Measurements from ENCODE around the gene SGIP1.

SGIP1 gene

DNA sequence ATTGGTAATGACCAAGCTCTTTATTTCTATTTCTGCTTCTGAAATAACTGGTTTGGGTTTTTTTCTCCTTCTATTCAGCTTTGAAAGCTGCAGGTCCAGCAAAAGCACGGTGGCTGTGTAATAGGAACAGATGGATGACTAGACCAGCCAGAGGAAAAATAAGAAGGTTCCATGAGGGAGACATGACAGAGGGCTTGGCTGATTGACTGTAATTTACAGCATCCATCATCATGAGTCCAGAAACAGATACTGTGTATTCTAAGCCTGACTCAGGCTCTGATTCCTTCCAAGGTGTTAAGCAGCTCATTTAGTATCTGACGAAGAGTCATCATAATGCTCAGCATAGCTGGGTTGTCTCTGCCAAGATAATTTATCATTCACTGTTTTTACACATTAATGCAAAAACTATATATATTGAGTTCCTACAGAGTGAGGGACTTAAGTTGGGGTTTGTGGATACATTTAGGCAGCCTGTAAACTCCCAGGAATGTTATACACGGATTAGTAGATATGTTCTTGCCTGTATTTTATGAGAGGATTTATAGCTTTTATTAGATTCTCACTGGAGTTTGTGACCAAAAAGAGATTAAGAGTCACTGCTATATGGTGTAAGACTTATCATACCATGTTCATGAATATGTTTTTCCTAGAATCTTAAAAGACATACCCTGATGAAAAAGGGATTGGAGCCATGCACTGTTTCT is 72.6 kb downstream of the SGIP1 start:
- no peak for DNase-seq (ENCODE audit: low read depth)

DNA sequence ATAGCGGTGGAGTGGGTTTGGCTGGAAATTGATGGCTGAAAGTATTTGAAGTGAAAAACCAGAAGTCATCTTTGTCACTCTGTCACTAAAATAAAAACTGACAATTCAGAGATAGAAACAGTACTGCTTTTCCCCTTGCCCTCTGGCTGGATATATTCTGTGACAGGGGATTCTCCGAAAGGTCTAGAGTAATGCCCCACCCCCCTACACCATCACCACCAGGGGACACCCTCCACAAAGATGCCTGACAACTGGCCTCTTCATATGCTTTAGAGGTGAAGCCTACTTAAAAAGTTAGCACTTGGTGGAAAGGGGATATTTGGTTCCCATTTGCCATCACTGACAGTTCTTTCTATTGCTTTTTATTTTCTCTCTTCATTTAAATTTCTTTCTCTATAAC is 73.5 kb downstream of the SGIP1 start:
- no peak for DNase-seq (ENCODE audit: low read depth)

DNA sequence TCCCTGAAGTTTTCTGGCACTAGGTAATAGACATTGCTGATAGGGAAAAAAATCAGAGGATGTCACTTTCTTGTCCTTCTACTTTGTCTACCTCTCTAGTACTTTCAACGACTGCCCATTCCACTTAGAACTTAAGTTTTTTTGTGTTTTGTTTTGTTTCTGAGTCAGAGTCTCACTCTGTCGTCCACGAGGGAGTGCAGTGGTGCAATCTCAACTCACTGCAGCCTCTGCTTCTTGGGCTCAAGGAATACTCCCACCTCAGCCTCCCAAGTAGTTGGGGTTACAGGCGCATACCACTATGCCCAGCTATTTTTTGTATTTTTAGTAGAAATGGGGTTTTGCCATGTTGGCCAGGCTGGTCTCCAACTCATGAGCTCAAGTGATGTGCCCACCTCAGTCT is 79.2 kb downstream of the SGIP1 start:
- no peak for DNase-seq (ENCODE audit: low read depth)

DNA sequence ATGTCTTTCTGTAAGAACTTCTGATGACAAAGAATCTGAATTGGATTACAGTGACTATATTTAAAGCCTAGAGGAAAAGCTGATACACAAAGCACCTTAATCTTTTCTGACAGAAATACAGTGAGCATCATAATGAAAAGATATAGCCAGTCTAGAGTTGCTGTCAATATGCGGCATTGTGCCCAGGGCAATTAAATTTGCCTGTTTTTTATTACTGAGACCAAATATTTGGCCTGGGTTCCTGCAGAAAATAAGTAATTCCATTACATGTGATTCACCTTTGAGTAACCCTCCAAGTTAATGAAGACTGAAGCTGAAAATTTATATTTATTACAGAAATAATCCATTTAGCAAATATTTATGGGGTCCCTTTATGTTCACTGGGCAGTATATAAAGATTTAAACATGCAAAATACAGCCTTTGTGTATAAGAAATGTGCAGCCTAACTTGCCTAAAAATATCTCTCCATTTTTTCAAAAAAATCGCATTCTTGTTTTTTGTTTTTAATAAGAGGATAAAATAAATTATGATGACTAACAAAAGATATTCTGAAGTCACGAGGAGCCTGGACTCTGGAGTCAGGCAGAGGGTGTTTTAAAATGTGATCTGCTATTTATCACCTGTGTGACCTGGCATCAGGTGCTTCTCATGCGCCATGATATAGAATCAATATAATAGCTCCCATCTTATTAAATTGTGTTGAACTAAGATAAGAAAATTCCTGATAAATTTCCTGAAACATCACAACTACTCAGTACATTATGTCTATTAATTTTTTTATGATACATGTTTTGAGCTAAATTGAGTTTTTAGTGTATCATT is 83.6 kb downstream of the SGIP1 start:
- DNase-seq (ENCODE audit: low read depth) = no peak

DNA sequence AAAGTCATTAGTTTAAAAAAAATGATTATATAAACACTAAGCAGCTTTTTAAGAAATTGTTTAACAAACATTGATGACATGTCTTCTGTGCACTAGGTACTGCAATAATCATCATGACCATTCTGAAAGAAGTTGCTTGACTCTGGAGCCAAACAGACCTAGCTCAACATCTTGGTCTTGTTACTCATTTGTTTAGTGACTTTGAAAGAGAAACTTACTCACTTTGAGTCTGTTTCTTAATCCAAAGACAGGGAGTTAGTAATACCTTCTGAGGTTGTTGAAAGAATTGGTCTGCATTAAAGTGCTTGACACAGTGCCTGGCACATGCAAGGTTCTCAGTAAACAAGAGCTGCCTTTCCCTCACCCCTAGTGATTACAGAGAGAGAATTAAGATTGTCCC is 84.4 kb downstream of the SGIP1 start:
- no peak for DNase-seq (ENCODE audit: low read depth)

DNA sequence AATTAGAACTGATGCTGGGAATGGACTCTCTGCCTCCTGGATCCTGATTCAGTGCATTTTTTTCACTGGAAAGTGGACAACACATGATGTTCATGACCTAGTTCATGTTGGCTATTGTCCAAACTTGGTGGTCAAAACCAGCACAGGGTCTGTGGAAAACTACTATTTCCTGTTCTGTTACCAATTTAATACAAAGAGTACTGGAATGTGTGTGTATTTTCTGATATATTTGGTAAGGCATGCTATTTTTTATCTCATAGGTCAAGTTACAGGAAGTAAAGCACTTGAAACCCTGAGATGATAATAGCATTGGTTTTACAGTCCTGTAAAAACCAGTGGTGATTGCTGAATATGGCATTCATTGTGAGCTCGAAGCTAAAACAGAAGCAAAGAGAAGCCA is 89.9 kb downstream of the SGIP1 start:
- peak; percentile 65 for DNase-seq (ENCODE audit: low read depth)

DNA sequence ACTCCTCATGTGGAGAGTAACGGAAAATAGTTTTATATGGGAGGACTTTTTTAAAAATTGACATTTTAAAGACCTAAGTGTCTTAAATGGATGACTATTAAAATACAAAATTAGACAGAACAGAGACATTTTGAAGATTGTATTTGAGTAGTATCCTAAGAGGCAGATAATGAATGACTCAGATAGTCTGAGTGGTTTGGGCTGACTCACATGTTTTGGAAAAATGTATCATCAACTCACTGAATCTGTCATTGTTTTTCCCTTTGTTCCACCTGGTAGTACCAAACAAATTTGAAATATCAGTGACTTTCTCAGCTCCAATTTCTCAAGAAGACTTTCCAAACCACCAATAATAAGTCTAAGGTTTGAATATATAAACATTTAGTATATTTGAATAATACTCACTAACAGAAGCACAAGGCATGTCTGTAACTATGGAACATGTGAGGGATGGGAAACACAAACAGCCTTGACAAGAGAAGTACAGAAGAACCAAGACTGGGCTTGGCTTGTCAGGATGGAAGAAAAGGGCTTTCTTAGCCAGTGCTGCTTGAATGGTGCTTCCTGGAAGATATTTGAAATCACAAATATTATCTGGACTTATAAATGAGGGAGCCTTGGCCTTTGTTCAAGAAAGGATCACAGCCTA is 90.6 kb downstream of the SGIP1 start:
- DNase-seq (ENCODE audit: low read depth) = peak; percentile 63

DNA sequence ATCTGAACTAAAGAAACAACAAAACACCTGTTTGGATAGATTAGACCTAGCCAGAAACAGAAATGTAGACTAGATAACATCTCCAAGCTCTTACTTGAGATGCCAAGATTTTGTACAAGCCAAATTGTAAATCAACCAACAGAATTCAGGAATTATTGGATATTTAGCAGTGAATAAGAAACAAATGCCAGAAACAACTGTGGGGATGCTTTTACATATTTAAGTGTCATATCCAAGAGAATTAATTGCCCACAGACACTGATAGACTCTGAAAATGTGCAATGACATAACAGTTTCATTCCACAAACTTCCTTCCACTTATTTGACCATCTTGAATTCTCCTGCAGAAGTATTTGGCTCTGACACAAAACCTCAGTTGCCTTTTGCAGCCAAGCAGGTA is 92.3 kb downstream of the SGIP1 start:
- DNase-seq (ENCODE audit: low read depth) = no peak

DNA sequence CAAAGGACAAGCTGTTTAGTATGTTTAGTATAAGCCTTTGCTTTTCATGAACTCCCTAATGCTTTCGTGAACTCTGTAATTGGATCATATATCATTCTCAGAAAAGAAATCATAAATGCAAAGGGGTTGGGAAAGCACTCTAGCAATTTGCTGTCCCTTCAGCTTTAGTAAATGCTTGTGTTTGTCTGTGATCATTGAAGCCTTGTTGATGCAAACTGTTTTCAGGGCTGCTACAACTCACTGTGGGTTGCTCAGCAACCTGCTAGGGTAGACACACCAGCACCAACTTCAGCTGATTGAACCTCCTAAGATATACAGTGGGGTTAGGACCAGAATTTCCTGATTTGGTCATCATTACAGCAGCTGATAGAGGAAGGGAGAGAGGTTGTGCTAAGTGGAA is 95.0 kb downstream of the SGIP1 start:
- DNase-seq (ENCODE audit: low read depth) = no peak

DNA sequence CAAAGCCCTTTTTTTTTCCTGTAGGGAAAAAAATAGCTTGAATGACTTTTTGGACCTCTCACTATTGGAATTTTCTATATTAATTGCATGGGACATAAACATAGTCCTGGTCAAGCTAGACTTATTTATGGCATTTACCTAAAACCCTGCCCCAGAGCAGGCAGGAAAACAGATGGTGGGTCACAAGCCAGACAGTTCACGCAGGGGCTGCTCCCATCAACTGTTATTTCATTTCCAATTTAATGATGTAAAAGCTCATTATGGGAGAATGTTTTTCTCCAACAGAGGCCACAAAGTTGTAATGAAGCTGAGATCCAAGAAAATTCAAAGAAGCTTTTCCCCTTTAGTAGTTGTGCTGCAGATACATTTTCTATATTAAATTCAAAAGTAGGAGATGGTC is 99.2 kb downstream of the SGIP1 start:
- no peak for DNase-seq (ENCODE audit: low read depth)

DNA sequence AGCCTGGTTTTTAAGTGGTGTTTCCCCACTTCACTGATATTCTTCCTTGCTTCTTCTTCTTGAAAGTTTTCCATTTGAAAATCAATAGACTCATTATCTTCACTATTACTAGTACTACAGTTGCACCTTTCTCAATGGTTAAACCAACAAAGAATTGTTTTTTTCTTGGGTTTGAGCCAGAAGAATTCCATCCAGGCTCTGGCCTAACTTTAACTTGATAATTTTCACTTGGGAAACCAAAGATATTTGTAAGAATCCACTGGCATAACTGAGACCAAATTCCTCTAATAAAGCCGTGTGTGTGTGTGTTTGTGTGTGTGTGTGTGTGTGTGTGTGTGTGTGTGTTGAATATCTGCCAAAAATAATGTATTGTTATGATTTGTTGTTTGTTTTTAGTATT is 103.2 kb downstream of the SGIP1 start:
- DNase-seq (ENCODE audit: low read depth) = no peak

DNA sequence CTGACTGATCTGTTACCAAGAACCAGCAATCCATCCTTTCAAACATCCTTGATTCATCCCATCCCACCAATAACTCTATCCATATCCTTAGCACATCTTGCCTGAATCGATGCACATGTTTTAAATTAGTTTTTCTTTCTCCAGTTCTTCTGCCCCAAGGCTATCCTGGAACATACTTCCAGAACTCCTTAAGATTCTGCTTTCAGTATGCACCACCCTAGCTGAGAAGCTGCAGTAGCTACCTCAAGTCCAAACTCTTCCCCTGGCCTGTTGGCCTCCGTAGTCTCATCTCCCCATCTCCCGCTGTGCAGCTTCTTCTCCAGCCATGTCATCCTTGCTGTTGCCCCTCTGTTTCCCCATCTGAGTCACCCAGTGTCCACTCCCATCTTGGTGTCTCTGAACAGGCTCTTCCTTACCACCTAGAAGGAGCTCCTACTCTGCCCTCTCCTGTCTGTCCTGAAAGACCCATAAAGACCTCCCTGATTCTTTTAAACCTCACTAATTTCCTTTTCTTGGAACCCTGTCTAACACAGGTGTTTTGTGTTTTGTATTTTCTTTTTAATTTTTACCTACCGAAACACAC is 108.0 kb downstream of the SGIP1 start:
- no peak for DNase-seq (ENCODE audit: low read depth)

DNA sequence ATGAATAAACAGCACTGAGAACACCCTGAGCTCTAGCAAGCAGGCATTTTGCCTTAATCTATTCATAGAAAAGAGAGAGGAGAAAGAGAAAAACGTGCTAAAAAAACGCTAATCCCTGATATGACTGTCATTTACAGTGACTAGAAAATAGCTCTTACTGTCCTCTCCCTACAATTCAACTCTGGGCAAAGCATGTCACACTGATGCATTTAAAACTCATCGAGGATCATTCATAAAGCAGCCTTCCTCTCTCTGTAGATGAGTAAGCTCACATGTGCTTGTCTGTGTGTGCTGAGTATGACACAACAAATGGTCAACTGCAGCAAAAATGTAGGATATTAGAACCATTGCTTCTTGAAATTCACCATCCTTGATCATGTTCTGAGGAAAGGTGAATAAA is 109.0 kb downstream of the SGIP1 start:
- no peak for DNase-seq (ENCODE audit: low read depth)

DNA sequence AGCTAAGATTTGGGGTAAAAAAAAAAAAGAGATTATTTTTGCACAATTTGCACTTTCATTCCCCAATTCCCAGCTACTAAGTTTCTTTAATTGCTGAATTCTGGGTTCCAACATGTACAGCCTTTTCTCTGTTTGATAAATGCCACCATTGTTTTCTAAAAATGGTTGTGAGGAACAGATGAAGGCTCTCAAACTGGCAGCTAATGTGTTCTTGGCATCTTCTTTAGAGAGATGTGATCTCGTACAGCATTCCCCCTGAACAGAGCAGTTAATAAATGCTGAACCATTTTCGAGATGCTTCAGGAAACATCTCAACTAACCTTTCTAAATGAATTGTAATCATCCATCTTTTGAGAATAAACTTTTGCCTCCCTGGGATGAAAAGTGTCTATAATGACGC is 110.4 kb downstream of the SGIP1 start:
- no peak for DNase-seq (ENCODE audit: low read depth)

DNA sequence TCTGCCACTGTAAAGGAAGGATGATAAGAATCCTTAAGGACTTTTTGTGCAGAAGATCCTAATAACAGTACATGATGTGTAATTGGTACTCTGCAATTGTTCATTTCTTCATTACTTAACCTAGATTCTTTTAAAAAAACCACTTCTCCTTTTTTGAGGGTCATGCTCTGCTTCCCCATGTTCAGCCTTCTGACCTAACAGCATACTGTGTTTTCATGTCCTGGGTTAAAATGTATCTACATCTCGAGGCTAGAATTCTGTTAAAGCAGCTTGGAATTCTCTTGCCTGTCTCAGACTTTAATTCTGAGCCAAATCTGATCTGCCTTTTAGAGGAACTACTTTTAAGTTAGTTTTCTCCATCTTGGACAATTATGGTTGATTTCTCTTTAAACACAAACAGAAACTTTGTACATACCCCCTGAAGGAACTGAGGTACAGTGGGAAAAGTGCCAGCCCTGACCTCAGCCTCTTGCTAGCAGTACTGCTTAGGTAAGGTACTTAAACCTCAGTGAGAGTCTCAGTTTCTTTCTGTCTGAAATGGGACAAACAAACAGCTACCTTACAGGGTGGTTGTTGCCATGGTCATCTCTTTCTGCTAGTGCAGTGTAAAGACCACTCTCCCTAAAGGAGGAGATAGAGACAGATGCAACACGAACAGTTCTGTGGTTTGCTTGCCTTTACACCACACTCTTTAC is 115.1 kb downstream of the SGIP1 start:
- no peak for DNase-seq (ENCODE audit: low read depth)

DNA sequence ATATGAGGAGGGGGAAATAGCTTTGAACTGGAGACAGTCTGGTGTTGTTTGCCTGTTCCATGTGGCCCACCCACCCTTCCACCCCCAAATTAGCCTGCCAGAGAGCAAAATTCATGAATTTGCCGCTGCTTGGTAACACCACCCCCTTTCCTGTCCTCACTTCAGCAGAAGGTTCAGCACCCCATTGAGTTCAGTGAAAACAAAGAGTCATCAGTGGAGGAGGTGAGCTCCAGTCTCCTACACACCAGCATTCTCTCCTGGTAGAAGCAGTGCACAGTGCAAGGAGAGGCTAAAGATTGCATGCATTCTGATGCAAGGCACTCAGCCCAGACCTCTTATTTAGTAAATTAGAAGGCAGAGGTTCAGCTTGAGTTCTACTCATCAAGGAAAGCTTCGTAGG is 118.6 kb downstream of the SGIP1 start:
- DNase-seq (ENCODE audit: low read depth) = no peak

DNA sequence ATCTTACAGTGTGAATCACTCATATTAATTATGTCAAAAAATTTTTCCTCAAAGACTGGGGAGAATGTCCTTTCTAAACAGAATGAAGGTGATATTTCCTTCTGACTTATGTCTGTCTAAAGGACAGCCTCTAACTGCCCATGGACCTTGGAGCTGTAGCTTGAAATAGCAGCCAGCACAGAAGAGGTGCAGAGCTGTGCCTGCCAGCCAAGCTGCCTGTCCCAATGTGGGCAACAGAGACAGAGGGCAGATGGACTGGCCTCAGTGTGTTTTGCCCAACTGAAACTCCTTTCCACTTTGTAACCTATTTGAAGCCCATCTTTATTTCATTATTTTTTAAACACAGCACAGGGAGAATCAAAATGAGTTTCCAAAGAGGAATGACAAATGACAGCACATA is 120.7 kb downstream of the SGIP1 start:
- DNase-seq (ENCODE audit: low read depth) = no peak

DNA sequence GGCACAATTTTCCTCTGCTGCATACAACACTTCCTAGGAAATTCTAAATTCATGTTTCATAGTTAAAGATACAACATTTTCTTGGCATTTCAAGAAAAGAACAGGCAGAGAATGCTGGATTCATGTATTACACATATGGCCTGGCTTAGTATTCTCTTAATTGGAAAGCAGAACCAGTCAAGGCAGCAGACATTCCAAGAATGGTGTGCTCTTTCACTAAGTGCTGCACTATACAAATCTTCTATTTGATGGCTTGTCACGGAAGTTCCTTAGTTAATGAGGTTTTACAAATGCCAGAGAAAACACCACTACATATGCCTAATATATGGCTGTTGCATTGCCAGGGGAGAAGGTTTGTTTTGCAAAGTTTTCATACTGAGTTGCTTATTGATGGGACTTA is 137.5 kb downstream of the SGIP1 start:
- DNase-seq (ENCODE audit: low read depth) = no peak

DNA sequence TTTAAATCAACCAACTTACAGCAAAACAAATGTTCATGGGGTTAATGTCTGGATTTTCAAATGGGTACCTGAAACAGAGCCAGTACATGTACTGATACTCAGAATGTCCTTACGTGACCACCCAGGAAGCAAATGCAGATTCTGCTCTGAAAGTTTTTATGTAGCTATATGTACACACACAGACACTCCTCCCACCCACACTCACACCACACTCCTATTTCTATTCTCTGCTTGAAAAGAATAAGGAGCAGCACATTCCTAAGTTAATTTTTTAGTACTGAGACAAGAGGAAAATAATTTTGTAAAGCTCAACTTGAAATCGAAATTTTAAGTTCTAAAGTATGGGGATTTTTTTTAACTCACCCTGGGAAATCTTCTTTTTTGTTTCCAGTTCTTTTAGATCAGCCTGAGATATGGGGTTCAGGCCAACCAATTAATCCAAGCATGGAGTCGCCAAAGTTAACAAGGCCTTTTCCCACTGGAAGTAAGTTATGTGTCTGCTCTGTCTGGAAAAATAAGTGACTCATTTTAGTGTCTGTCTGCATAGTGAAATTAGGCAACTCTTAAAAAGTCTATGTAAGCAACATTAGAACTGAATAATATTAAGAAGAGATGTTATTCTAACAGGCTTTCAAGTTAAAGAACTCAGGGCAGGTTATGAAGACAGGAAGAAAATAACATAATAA is 142.8 kb downstream of the SGIP1 start:
- DNase-seq (ENCODE audit: low read depth) = no peak

DNA sequence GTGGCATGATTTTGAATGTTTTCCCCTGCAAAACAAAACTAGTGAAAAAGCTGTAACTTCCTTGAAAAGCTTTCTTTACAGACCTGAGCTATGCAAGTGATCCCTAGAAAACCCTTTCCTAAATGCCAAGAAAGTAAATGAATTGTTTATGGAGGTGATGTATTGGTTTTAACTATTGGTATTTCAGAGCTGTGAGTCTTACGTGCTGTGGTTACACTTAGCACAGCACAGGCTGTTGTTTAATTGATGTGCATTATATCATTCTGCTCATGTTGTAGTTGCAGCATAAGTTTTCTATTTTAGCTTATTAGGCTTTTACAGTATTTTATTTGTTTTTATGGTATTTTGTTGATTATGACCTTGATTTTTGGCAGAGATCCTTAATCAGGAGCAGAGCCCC is 144.2 kb downstream of the SGIP1 start:
- no peak for DNase-seq (ENCODE audit: low read depth)

DNA sequence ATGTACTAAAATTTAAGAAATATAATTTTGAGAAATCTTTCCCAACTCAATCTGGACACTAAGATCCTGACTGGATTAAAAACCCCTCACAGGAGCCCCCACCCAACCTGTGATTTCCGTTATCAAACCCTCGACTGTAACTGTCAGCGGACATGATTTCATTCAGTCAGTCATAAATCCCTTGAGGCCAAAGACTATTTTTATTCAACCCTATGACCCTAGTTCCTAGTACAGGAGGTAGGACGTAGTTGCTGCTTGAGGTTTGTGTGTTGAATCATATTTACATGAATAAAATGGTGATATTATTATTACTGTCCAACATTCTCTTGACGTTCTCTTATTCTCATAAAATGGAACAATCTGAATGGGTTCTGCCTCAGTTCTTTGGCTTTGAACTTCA is 145.2 kb downstream of the SGIP1 start:
- no peak for DNase-seq (ENCODE audit: low read depth)

DNA sequence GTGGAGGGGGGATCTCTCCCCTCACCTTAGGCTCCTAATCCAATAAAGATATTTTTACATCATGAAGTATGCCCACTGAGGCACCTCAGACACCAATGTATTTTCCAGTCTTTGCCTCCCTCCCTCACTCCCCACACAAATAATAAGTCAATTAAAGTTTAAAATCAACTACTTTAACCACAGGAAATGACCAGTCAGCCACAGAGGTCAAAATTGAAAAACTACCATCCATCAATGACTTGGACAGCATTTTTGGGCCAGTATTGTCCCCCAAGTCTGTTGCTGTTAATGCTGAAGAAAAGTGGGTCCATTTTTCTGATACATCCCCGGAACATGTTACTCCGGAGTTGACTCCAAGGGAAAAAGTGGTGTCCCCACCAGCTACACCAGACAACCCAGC is 147.7 kb downstream of the SGIP1 start:
- no peak for DNase-seq (ENCODE audit: low read depth)

Data from HS-5 (cell line).